ENCODE measurements around the gene SLC35F5. TPM values are rescaled to one million over a fixed set of nuclear protein-coding genes. Genes with fewer than 3 reads are reported as not detected.

SLC35F5 gene
- total and polyA plus RNA-seq, 10 of the 15 experiments (the other 5 are each of a cell fraction or from before 2014, with no cell fraction given): 1.8 to 31.3 (median 16.5) TPM

DNA sequence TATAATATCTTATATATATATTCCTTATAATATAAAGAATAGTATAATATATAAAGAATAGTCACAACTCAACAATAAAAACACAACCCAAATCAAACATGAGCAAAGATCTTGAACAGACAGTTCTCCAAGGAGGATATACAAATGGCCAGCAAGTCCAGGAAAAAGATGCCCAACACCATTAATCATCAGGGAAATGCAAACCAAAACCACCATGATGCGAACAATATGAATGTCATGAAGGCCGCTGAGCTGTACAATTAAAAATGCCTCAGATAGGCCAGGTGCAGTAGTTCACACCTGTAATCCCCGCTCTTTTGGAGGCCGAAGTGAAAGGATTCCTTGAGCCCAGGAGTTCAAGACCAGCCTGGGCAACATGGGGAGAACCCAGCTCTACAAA lies 58.9 kb downstream of the SLC35F5 start (continued):
- no peak for TF ChIP-seq ZNF24 (IDR thresholded peaks at IDR 0.05)

DNA sequence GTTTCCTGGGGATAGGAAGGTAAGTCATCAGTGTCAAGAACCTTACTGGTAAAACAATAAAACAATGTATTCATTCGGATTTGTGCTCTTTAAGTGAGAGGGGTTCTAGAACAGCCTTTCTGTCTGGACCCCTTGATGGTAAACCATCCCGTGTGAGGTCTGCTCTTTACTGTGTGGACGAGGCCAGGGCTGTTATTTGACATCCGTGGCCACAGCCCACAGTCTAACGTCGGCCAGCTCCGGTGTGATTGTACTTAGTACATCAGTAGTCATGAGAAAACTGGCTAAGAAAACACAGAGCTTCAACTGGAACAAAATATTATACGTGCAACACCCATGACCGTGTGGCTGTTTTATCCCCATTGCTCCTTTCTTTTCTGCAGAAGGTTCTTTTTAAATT lies 62.0 kb downstream of the SLC35F5 start:
- Histone ChIP-seq H3K9me3 (replicated peaks; ENCODE audit: control insufficient read depth, insufficient read depth, low read length) (no peaks in the 10 kb centered on the region), H3K79me2 (ENCODE audit: control insufficient read depth, insufficient read depth, low read length) (no peaks in the 10 kb centered on the region), H3K27ac (ENCODE audit: control insufficient read depth, insufficient read depth) (peak overlapping the region; percentile 89; the same call in 1 of the 2 replicates), H3K4me3 (no peak overlapping the region), H3K36me3 (ENCODE audit: control insufficient read depth in 2 of 2, insufficient read depth in 2 of 2, low read length in 1 of 2) (no peaks in the 10 kb centered on the region), H4K20me1 (ENCODE audit: control insufficient read depth, insufficient read depth) (no peaks in the 10 kb centered on the region), H3K4me2 (ENCODE audit: control insufficient read depth, insufficient read depth) (no peak overlapping the region), H3K9ac (ENCODE audit: control insufficient read depth, insufficient read depth, low read length) (no peak overlapping the region), H3K4me1 (ENCODE audit: control insufficient read depth, insufficient read depth, low read length) (peaks cover 43% of the 10 kb centered on the region), H2AFZ (ENCODE audit: control insufficient read depth, low read depth, low read length) (no peak overlapping the region), H3K27me3 (replicated peaks in 1 of 2; ENCODE audit: control insufficient read depth in 2 of 2, insufficient read depth in 2 of 2, low read length in 1 of 2) (no peaks in the 10 kb centered on the region)
- intact Hi-C loops (cut with micrococcal nuclease; ENCODE audit: unreplicated experiment) (loop anchor here (5.0 kb wide), 1 partner anchor 193 kb away; no protein-coding TSS in a partner anchor), in situ Hi-C loops (cut with MboI) (no loop called here)
- POLR2A ChIA-PET: interaction anchor here (0.6 to 0.7 kb wide), 2 partner anchors 198 to 256 kb away, joined by 5 read pairs; no protein-coding TSS in a partner anchor
- RAD21 ChIA-PET (ENCODE audit: unreplicated experiment): no interaction called here
- ATAC-seq (peak; percentile 8; the same call in 2 of the 3 replicates), FAIRE-seq (no peak), DNase-seq (ENCODE audit: low read depth, low spot score) (no peak)
- 80% methylated on average over 9 of the region's 9 CpGs for WGBS (ENCODE audit: insufficient coverage, insufficient replicate concordance, low lambda C conversion rate, missing lambda C conversion rate)
- SMC1A ChIA-PET (ENCODE audit: uncharacterized antibody, unreplicated experiment): interaction anchor here (0.6 to 2.1 kb wide), 3 partner anchors 10 to 864 kb away, joined by 3 to 10 read pairs (median 3); no protein-coding TSS in a partner anchor
- TF ChIP-seq SREBF2 (IDR thresholded peaks at IDR 0.05; ENCODE audit: low read length): no peak
- TF ChIP-seq, protein P1, sequence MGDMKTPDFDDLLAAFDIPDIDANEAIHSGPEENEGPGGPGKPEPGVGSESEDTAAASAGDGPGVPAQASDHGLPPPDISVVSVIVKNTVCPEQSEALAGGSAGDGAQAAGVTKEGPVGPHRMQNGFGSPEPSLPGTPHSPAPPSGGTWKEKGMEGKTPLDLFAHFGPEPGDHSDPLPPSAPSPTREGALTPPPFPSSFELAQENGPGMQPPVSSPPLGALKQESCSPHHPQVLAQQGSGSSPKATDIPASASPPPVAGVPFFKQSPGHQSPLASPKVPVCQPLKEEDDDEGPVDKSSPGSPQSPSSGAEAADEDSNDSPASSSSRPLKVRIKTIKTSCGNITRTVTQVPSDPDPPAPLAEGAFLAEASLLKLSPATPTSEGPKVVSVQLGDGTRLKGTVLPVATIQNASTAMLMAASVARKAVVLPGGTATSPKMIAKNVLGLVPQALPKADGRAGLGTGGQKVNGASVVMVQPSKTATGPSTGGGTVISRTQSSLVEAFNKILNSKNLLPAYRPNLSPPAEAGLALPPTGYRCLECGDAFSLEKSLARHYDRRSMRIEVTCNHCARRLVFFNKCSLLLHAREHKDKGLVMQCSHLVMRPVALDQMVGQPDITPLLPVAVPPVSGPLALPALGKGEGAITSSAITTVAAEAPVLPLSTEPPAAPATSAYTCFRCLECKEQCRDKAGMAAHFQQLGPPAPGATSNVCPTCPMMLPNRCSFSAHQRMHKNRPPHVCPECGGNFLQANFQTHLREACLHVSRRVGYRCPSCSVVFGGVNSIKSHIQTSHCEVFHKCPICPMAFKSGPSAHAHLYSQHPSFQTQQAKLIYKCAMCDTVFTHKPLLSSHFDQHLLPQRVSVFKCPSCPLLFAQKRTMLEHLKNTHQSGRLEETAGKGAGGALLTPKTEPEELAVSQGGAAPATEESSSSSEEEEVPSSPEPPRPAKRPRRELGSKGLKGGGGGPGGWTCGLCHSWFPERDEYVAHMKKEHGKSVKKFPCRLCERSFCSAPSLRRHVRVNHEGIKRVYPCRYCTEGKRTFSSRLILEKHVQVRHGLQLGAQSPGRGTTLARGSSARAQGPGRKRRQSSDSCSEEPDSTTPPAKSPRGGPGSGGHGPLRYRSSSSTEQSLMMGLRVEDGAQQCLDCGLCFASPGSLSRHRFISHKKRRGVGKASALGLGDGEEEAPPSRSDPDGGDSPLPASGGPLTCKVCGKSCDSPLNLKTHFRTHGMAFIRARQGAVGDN (IDR thresholded peaks at IDR 0.05): peak; percentile 29; the same call in 1 of the 2 replicates
- TSS peak; percentile 72 for BruUV-seq (replicated peaks)
- CTCF ChIA-PET: interaction anchor here (1.7 to 1.8 kb wide), 2 partner anchors 90 to 271 kb away, joined by 4 to 10 read pairs; no protein-coding TSS in a partner anchor

Measured in GM12878 (cell line).